IMR-90 (cell line): ENCODE measurements around the gene SMYD4. TPM values are rescaled to one million over a fixed set of nuclear protein-coding genes. Genes with fewer than 3 reads are reported as not detected.
A peak's percentile ranks its signal among the peaks of the same experiment; 100 is the strongest.

Source experiments
- ATAC-seq: fragments of 200-7000 bp; cut with Tn5 transposase; 2 replicates; pipeline ENCODE4 v1.9.1; 2020; ENCODE audit warnings: low read depth, mild to moderate bottlenecking, moderate library complexity
- BruUV-seq: library from RNA; stranded (reverse); fragments of 400-500 nt; replicated peaks from 2 replicates; lab custom pipeline; 2021; lab: Mats Ljungman, UMichigan
- CTCF ChIA-PET: fragments of 300-600 bp; formaldehyde crosslinking; extraction: SDS; loops from one replicate; lab custom pipeline; 2021; ENCODE audit warnings: antibody characterized with exemption; lab: Yijun Ruan, JAX
- POLR2A ChIA-PET: fragments of 300-600 bp; sonication (Branson Sonifier 250); formaldehyde crosslinking; loops from one replicate; lab custom pipeline; 2022; ENCODE audit warnings: antibody characterized with exemption; ENCODE audit not compliant: unreplicated experiment; lab: Charles Lee
- DNase-seq: peaks from one replicate; pipeline ENCODE4 v3.0.0; 2013
- H2AFZ ChIP-seq: replicated peaks from 2 replicates; pipeline ENCODE3; 2013; ENCODE audit warnings: low read length, mild to moderate bottlenecking; ENCODE audit not compliant: poor library complexity
- H2AK5ac ChIP-seq: 2 replicates; pipeline ENCODE4 v1.6.1; 2013; ENCODE audit warnings: low read depth, low read length, inconsistent platforms
- H2AK9ac ChIP-seq: replicated peaks from 2 replicates; pipeline ENCODE3; 2013; ENCODE audit warnings: mild to moderate bottlenecking, low read depth, low read length, moderate library complexity; ENCODE audit not compliant: poor library complexity
- H2BK120ac ChIP-seq: 2 replicates; pipeline ENCODE4 v1.6.1; 2013; ENCODE audit warnings: low read depth, low read length, inconsistent platforms
- H2BK15ac ChIP-seq: 3 replicates; pipeline ENCODE4 v1.6.1; 2013; ENCODE audit warnings: low read depth, low read length, inconsistent platforms
- H2BK20ac ChIP-seq: 2 replicates; pipeline ENCODE4 v1.6.1; 2013; ENCODE audit warnings: low read depth, mild to moderate bottlenecking, inconsistent platforms, low read length, moderate library complexity
- H2BK5ac ChIP-seq: 2 replicates; pipeline ENCODE4 v1.6.1; 2013; ENCODE audit warnings: mild to moderate bottlenecking, low read depth, low read length, inconsistent platforms; ENCODE audit not compliant: poor library complexity, severe bottlenecking
- H3K14ac ChIP-seq: replicated peaks from 2 replicates; pipeline ENCODE4 v1.6.1; 2013; ENCODE audit warnings: low read depth, low read length, inconsistent platforms
- H3K18ac ChIP-seq: 2 replicates; pipeline ENCODE4 v1.6.1; 2013; ENCODE audit warnings: low read depth, low read length, control low read depth
- H3K23ac ChIP-seq: 2 replicates; pipeline ENCODE4 v1.6.1; 2013; ENCODE audit warnings: low read depth, low read length, inconsistent platforms
- H3K27ac ChIP-seq: 2 replicates; pipeline ENCODE4 v1.5.1; 2013; ENCODE audit warnings: mild to moderate bottlenecking, control low read depth, low read length; ENCODE audit not compliant: insufficient read depth
- H3K27me3 ChIP-seq: 2 replicates; pipeline ENCODE4 v1.6.1; 2013; ENCODE audit warnings: low read length; ENCODE audit not compliant: control insufficient read depth, insufficient read depth
- H3K36me3 ChIP-seq: 2 replicates; pipeline ENCODE4 v1.6.1; 2013; ENCODE audit warnings: low read length, mixed read lengths; ENCODE audit not compliant: control insufficient read depth, insufficient read depth
- H3K4ac ChIP-seq: 2 replicates; pipeline ENCODE4 v1.6.1; 2013; ENCODE audit warnings: low read depth, low read length, inconsistent platforms
- H3K4me1 ChIP-seq: 2 replicates; pipeline ENCODE4 v1.6.1; 2013; ENCODE audit warnings: low read length, mixed read lengths; ENCODE audit not compliant: control insufficient read depth, insufficient read depth
- H3K4me2 ChIP-seq: 2 replicates; pipeline ENCODE4 v1.6.1; 2013; ENCODE audit warnings: low read depth, mild to moderate bottlenecking, control low read depth, low read length, moderate library complexity
- H3K4me3 ChIP-seq: 2 replicates; pipeline ENCODE4 v1.5.1; 2013; ENCODE audit warnings: low read depth, mild to moderate bottlenecking, control low read depth, low read length, moderate library complexity; ENCODE audit not compliant: insufficient read depth
- H3K56ac ChIP-seq: 2 replicates; pipeline ENCODE4 v1.6.1; 2013; ENCODE audit warnings: low read length, inconsistent platforms; ENCODE audit not compliant: insufficient read depth; ENCODE audit errors: extremely low read depth
- H3K79me1 ChIP-seq, 2 experiments: 2 replicates each; pipeline ENCODE4 v1.6.1; 2013; ENCODE audit warnings: low read length in 2 of 2, inconsistent platforms in 1 of 2, low read depth in 1 of 2
- H3K9ac ChIP-seq: 2 replicates; pipeline ENCODE4 v1.6.1; 2013; ENCODE audit warnings: low read depth, low read length, control low read depth
- H3K9me1 ChIP-seq: 2 replicates; pipeline ENCODE4 v1.6.1; 2013; ENCODE audit warnings: low read length, inconsistent platforms; ENCODE audit not compliant: insufficient read depth
- H3K9me3 ChIP-seq: 2 replicates; pipeline ENCODE4 v1.6.1; 2013; ENCODE audit warnings: low read length; ENCODE audit not compliant: control insufficient read depth, insufficient read depth
- H4K20me1 ChIP-seq: 2 replicates; pipeline ENCODE4 v1.6.1; 2013; ENCODE audit warnings: low read length, inconsistent platforms; ENCODE audit not compliant: insufficient read depth
- H4K5ac ChIP-seq: 2 replicates; pipeline ENCODE4 v1.6.1; 2013; ENCODE audit warnings: mild to moderate bottlenecking, low read depth, low read length, control low read depth
- H4K8ac ChIP-seq, 2 experiments: 2 replicates each; pipeline ENCODE4 v1.6.1; 2013; ENCODE audit warnings: low read depth in 2 of 2, low read length in 2 of 2, control low read depth in 1 of 2, inconsistent platforms in 1 of 2
- H4K91ac ChIP-seq: 2 replicates; pipeline ENCODE4 v1.6.1; 2013; ENCODE audit warnings: low read depth, low read length, inconsistent platforms; ENCODE audit not compliant: insufficient read depth
- BHLHE40 ChIP-seq: fragments of 150-350 bp; IDR thresholded peaks from 2 replicates; pipeline ENCODE4 v1.6.1; 2016; ENCODE audit warnings: mild to moderate bottlenecking, low read depth, low read length
- CEBPB ChIP-seq: IDR thresholded peaks from 2 replicates; pipeline ENCODE4 v1.6.1; 2012; ENCODE audit warnings: low read depth, low read length, improper control_type of control experiment
- MAFK ChIP-seq: IDR thresholded peaks from 2 replicates; pipeline ENCODE4 v1.6.1; 2012; ENCODE audit warnings: low read depth, low read length, improper control_type of control experiment
- POLR2A ChIP-seq: IDR thresholded peaks from 2 replicates; pipeline ENCODE4 v1.6.1; 2012; ENCODE audit warnings: mild to moderate bottlenecking, low read depth, low read length
- RAD21 ChIP-seq: IDR thresholded peaks from 2 replicates; pipeline ENCODE4 v1.6.1; 2012; ENCODE audit warnings: low read length, improper control_type of control experiment
- RCOR1 ChIP-seq: IDR thresholded peaks from 2 replicates; pipeline ENCODE4 v1.6.1; 2012; ENCODE audit warnings: mild to moderate bottlenecking, low read length, improper control_type of control experiment; ENCODE audit not compliant: insufficient replicate concordance
- WGBS, 2 experiments: methylation state at CpG; one replicate each; pipeline versions ENCODE4 v1.1.5 to v1.1.7; 2013; ENCODE audit warnings: missing lambda C conversion rate in 2 of 2; ENCODE audit not compliant: insufficient read length in 1 of 2; ENCODE audit errors: extremely low coverage in 2 of 2; 5-methylcytosine and 5-hydroxymethylcytosine counted together
- dilution Hi-C: fragments of 300-500 bp; cut with HindIII; formaldehyde crosslinking; loops from one replicate; pipeline ENCODE4 v1.14.3; 2018; ENCODE audit warnings: low sequenced_read_pairs; ENCODE audit not compliant: unreplicated experiment
- in situ Hi-C: fragments of 300-500 bp; cut with MboI; formaldehyde crosslinking; loops from 3 replicates; pipeline ENCODE4 v1.14.3; 2019; ENCODE audit warnings: low sequenced_read_pairs, inconsistent platforms, mixed read lengths
- intact Hi-C: fragments of 100-400 bp; cut with micrococcal nuclease; formaldehyde crosslinking; loops from 2 replicates; pipeline ENCODE4 v1.10.0; 2022
- polyA plus RNA-seq, 3 experiments: library from polyadenylated mRNA; depleted of rRNA; stranded (reverse); fragments of >200 nt; gene quantifications; 2 replicates each; pipeline ENCODE4 v1.2.3, GENCODE V29; 2012; ENCODE audit warnings: low replicate concordance in 1 of 3
- total RNA-seq: library from RNA; depleted of rRNA; stranded (reverse); fragments of >200 nt; gene quantifications from 2 replicates; pipeline ENCODE4 v1.2.3, GENCODE V29; 2012
- TF ChIP-seq, protein P1 (sequence below): fragments of 150-350 bp; IDR thresholded peaks from 2 replicates; pipeline ENCODE4 v1.6.1; 2017; ENCODE audit warnings: mild to moderate bottlenecking, antibody characterized with exemption, low read length, low read depth
- TF ChIP-seq, protein P2 (sequence below): fragments of 150-350 bp; IDR thresholded peaks from 2 replicates; pipeline ENCODE4 v1.6.1; 2016; ENCODE audit warnings: low read depth, mild to moderate bottlenecking, low read length, moderate library complexity, borderline replicate concordance

SMYD4 gene
- total and polyA plus RNA-seq, 2 of the 4 experiments (the other 2 are of a cell fraction) = 5.3 to 7.2 TPM

GRCh38 chr17:1787301-1787902 is 42.3 kb downstream of the SMYD4 start (continued):
- TF ChIP-seq RCOR1 (peak; percentile 51), BHLHE40 (peak; percentile 84)

DNA sequence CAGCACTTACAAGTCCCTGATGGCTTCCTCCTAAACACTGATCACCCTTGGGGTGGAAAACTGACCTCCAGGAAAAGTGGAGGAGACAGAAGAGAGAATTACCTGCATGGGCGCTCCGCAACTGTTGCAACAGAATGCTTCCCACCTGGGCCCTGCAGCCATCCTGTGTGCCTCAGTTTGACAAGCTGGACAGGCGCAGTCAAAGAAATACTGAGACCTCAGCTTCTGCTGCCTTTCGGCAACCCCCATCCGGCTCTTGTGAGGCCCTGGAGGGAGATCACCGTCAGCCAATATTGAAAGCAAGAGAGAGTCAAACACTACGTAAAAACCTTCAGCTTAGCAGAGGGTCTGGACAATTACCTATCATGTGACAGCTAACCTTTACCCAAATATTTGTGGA is 43.0 kb downstream of the SMYD4 start:
- H2AK5ac ChIP-seq = peak overlapping the region; percentile 79; the same call in 1 of the 2 replicates
- H4K91ac ChIP-seq = no peak overlapping the region
- peak overlapping the region; percentile 59; the same call in 1 of the 2 replicates for H3K27ac ChIP-seq
- peak overlapping the region in 1 of 2 experiments; percentile 96; a peak in 3 of 4 replicates for H4K8ac ChIP-seq
- BruUV-seq = no TSS peak
- peaks cover 8% of the 10 kb centered on the region for H3K36me3 ChIP-seq
- 0 out of 2 replicates have a peak overlapping the region, but pooled peaks have one; percentile 24 for H4K5ac ChIP-seq
- WGBS, 2 experiments = 100% methylated on average over 3 of the region's 7 CpGs; no CpG with 5 or more reads in 1 of the 2 experiments
- TF ChIP-seq RCOR1 = no peak
- TF ChIP-seq CEBPB = no peak
- TF ChIP-seq, protein P1, sequence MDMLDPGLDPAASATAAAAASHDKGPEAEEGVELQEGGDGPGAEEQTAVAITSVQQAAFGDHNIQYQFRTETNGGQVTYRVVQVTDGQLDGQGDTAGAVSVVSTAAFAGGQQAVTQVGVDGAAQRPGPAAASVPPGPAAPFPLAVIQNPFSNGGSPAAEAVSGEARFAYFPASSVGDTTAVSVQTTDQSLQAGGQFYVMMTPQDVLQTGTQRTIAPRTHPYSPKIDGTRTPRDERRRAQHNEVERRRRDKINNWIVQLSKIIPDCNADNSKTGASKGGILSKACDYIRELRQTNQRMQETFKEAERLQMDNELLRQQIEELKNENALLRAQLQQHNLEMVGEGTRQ = no peak
- TF ChIP-seq, protein P2, sequence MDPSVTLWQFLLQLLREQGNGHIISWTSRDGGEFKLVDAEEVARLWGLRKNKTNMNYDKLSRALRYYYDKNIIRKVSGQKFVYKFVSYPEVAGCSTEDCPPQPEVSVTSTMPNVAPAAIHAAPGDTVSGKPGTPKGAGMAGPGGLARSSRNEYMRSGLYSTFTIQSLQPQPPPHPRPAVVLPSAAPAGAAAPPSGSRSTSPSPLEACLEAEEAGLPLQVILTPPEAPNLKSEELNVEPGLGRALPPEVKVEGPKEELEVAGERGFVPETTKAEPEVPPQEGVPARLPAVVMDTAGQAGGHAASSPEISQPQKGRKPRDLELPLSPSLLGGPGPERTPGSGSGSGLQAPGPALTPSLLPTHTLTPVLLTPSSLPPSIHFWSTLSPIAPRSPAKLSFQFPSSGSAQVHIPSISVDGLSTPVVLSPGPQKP = no peak
- TF ChIP-seq POLR2A = no peak
- TF ChIP-seq MAFK = no peak
- no peak for TF ChIP-seq RAD21
- no peak overlapping the region for H3K56ac ChIP-seq
- H2BK15ac ChIP-seq = 0 out of 3 replicates have a peak overlapping the region, but pooled peaks have one; percentile 10
- H3K14ac ChIP-seq = peak overlapping the region; percentile 64
- H3K4me2 ChIP-seq = no peak overlapping the region; the same call in 1 of the 2 replicates
- H3K18ac ChIP-seq = peak overlapping the region; percentile 60; the same call in 1 of the 2 replicates
- in situ Hi-C loops (loop anchor here (5.0 to 10.0 kb wide), 2 partner anchors 64 to 132 kb away; partner anchors contain the start of gene WDR81), intact Hi-C loops (loop anchor here (5.0 to 10.0 kb wide), 2 partner anchors 119 to 212 kb away; no protein-coding TSS in a partner anchor), dilution Hi-C loops (no loop called here)
- no peak overlapping the region for H3K4me3 ChIP-seq
- peak overlapping the region; percentile 85; the same call in 1 of the 2 replicates for H2BK120ac ChIP-seq
- peak overlapping the region; percentile 98; the same call in 1 of the 2 replicates for H3K4ac ChIP-seq
- no peaks in the 10 kb centered on the region for H3K27me3 ChIP-seq
- ChIA-PET CTCF (interaction anchor here (0.6 kb wide), 1 partner anchor 16 kb away, joined by 5 read pairs; no protein-coding TSS in a partner anchor), POLR2A (interaction anchor here (1.6 kb wide), 1 partner anchor 70 kb away, joined by 10 read pairs; no protein-coding TSS in a partner anchor)
- peaks cover 4% of the 10 kb centered on the region; the same call in 1 of the 2 replicates for H4K20me1 ChIP-seq
- no peak overlapping the region for H2AFZ ChIP-seq
- DNase-seq (peak; percentile 16), ATAC-seq (no peak)
- no peak overlapping the region for H3K9ac ChIP-seq
- no peak overlapping the region for H2AK9ac ChIP-seq
- H2BK20ac ChIP-seq = peak overlapping the region; percentile 87
- H3K9me1 ChIP-seq = peaks cover 4% of the 10 kb centered on the region
- no peak overlapping the region for H3K23ac ChIP-seq
- H3K79me1 ChIP-seq = peaks cover 5 to 33% of the 10 kb centered on the region in 2 experiments; a peak in 2 of 4 replicates
- peaks cover 18% of the 10 kb centered on the region for H3K4me1 ChIP-seq
- H2BK5ac ChIP-seq = peak overlapping the region; percentile 92
- no peaks in the 10 kb centered on the region for H3K9me3 ChIP-seq
